Neural progenitor cell (in vitro differentiated cells): ENCODE results near the gene TLR8.

ENCODE experiments used
- CTCF ChIP-seq: fragments of 200-600 bp; sonication (generic); IDR thresholded peaks from 2 replicates; pipeline ENCODE4 v1.5.1; 2017; ENCODE audit warnings: antibody characterized with exemption, mild to moderate bottlenecking
- EZH2 ChIP-seq: fragments of 200-600 bp; sonication (generic); IDR thresholded peaks from 2 replicates; pipeline ENCODE4 v1.6.1; 2017; ENCODE audit warnings: antibody characterized with exemption, mild to moderate bottlenecking, moderate library complexity
- EZH2phosphoT487 ChIP-seq: fragments of 200-600 bp; sonication (generic); IDR thresholded peaks from 2 replicates; pipeline ENCODE4 v1.6.1; 2017; ENCODE audit warnings: antibody characterized with exemption

- TF ChIP-seq CTCF (no peak), EZH2phosphoT487 (no peak), EZH2 (no peak)
Measured at GRCh38 chrX:12887141-12887540, 19.3 kb upstream of the TLR8 start.
